ENCODE results near the gene GON4L.
"Not testable (repeated sequence)": the region's sequence is repeated elsewhere in the genome, so short reads cannot be mapped to it uniquely, and the experiment has no call there.

Gene GON4L, protein sequence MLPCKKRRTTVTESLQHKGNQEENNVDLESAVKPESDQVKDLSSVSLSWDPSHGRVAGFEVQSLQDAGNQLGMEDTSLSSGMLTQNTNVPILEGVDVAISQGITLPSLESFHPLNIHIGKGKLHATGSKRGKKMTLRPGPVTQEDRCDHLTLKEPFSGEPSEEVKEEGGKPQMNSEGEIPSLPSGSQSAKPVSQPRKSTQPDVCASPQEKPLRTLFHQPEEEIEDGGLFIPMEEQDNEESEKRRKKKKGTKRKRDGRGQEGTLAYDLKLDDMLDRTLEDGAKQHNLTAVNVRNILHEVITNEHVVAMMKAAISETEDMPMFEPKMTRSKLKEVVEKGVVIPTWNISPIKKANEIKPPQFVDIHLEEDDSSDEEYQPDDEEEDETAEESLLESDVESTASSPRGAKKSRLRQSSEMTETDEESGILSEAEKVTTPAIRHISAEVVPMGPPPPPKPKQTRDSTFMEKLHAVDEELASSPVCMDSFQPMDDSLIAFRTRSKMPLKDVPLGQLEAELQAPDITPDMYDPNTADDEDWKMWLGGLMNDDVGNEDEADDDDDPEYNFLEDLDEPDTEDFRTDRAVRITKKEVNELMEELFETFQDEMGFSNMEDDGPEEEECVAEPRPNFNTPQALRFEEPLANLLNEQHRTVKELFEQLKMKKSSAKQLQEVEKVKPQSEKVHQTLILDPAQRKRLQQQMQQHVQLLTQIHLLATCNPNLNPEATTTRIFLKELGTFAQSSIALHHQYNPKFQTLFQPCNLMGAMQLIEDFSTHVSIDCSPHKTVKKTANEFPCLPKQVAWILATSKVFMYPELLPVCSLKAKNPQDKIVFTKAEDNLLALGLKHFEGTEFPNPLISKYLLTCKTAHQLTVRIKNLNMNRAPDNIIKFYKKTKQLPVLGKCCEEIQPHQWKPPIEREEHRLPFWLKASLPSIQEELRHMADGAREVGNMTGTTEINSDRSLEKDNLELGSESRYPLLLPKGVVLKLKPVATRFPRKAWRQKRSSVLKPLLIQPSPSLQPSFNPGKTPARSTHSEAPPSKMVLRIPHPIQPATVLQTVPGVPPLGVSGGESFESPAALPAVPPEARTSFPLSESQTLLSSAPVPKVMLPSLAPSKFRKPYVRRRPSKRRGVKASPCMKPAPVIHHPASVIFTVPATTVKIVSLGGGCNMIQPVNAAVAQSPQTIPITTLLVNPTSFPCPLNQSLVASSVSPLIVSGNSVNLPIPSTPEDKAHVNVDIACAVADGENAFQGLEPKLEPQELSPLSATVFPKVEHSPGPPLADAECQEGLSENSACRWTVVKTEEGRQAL (N-terminal part only)

GRCh38 chr1:155856975-155857930 is at the start of gene GON4L:
TSS of gene GON4L (minus strand) at chr1:155857214. CDS start at chr1:155853780, 3,434 bp downstream.
- peak; percentile 89 for DNase-seq

- no peak for DNase-seq
Measured at GRCh38 chr1:155904261-155904660, 47.2 kb upstream of the GON4L start.

DNA sequence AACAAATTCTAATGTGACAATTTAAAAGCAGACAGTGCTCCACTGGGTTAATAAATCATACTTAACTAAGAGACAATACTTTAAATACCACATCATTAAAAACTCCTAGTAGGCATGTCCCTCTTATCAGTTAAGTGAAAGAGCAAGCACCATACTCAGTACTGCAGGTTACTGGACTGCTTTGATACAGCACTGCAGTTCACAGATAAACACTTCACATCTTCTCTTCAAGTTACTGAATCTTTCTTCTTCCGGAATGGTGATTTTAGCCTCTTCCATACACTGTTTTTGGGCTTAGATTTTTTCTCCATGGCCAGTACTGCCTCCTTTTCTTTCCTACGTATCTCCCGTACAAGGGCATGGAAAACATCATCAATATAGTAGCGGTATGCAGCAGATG is 43.1 kb upstream of the GON4L start:
- DNase-seq: no peak

- DNase-seq: no peak
Measured at GRCh38 chr1:155899683-155900082, 42.7 kb upstream of the GON4L start.

GRCh38 chr1:155898888-155899287 is 41.9 kb upstream of the GON4L start:
- DNase-seq: no peak

DNA sequence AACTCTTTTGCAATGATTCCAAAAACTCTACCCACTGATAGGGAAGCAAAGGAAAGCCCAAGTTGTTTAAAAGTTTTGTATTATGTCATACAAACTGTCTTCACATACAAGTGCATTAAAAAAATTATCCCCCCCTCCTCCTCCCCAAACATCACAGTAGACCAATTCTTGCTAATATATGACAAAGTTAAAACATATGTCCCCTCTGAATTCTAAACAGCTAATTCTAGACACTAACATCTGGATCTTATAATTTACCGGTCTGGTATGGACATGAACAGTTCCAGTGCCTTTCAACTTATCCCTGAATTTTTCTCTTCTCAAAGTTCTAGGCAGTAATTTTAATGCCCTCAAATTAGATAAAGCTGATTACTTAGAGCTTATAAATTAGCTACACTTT is 40.7 kb upstream of the GON4L start:
- no peak for DNase-seq

GRCh38 chr1:155896476-155896875 is 39.5 kb upstream of the GON4L start:
- DNase-seq: not testable (repeated sequence)

DNA sequence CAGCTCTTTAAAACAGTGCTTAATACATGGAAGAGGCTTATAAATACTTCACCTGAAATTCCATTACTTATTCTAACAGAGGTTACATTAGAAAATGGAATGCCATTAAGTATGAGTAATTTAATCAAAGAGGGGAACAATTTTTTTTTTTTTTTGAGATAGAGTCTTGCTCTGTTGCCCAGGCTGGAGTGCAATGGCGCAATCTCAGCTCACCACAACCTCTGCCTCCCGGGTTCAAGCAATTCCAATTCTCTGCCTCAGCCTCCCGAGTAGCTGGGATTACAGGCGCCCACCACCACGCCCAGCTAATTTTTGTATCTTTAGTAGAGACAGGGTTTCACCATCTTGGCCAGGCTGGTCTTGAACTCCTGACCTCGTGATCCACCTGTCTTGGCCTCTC is 38.6 kb upstream of the GON4L start:
- not testable (repeated sequence) for DNase-seq

DNA sequence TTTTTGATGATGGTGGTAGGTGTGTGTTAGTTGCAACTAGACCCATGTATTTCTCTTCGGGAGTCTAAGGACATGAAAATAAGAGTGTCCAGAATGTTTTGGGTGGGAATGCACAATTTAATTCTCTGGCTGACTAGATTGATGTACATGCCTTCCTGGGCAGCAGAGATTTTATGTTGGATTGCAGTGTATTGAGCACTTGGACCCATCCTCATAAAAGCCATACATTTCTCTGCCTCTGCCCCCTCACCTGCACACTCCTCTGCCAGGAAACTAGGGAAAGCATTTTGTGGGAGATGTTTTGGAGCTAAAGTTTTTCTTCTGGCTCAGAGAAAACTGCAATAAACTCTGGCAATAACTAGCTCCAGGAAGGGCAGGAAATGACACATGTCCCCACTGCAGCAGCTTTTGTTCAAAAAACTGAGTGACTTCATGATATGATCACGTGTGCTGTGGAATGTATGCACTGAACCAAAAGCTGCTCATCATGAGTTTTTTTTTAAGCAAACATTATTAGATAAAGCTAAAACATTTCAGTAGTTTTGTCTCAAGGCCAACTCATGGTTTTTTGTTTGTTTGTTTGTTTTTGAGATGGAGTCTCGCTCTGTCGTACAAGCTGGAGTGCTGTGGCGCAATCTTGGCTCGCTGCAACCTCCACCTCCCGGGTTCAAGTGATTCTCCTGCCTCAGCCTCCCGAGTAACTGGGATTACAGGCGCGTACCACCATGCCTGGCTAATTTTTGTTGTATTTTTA is 36.6 kb upstream of the GON4L start:
- peak; percentile 11 for DNase-seq

- DNase-seq: no peak
Measured at GRCh38 chr1:155892796-155893195, 35.8 kb upstream of the GON4L start.

- no peak for DNase-seq
Measured at GRCh38 chr1:155890251-155890650, 33.2 kb upstream of the GON4L start.

DNA sequence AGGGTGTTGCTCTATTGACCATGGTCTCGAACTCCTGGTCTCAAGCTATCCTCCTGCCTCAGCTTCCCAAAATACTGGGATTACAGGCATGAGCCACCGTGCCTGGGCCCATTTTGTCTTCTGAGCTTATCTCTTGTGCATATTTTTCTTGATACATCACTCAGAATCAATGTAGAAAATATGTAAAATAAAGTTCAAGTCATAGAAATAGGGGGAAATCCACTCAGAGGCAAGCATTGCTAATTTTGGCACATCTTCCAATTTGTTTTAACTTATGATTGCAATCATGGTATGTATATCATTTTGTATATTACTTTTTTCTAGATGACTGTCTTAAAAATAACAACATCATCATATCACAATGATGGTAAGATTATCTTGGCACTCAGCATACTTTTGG is 32.6 kb upstream of the GON4L start:
- no peak for DNase-seq

GRCh38 chr1:155888481-155888880 is 31.5 kb upstream of the GON4L start:
- DNase-seq: no peak

GRCh38 chr1:155884982-155885381 is 28.0 kb upstream of the GON4L start:
- DNase-seq: no peak

- no peak for DNase-seq
Measured at GRCh38 chr1:155884031-155884960, 27.3 kb upstream of the GON4L start.

- DNase-seq: no peak
Measured at GRCh38 chr1:155882766-155883165, 25.8 kb upstream of the GON4L start.

DNA sequence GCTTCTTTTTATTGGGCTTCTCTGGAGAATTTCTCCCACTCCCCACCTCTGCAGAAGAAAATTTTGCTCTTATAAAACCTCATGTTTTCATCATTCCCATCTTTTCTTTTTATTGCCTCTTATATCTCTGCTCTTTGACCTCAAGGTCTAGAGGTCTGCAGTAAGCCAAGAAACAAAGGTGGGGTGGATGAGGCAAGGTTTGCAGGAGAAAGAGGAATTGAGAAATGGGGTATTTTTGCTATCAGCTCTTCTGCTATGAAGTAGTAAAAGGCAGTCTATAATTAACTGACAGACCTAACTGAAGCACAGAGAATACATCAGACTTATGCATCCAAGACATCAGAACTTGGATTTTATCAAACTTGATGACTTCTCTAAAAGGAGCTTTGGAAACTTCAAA is 25.2 kb upstream of the GON4L start:
- DNase-seq: no peak

DNA sequence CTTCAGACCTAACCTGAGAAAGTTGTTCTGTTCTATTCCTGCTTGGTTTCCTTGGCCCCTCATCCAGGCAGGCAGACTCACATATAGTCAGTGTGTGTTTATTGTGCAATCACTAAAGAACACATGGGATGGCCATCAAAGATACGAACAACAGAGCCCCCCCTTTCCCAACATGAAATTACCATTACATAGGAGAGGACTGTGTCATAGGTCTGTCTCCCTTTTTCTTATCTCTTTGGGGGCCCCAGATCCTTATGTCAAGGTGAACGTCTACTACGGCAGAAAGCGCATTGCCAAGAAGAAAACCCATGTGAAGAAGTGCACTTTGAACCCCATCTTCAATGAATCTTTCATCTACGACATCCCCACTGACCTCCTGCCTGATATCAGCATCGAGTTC is 23.9 kb upstream of the GON4L start:
- no peak for DNase-seq

DNA sequence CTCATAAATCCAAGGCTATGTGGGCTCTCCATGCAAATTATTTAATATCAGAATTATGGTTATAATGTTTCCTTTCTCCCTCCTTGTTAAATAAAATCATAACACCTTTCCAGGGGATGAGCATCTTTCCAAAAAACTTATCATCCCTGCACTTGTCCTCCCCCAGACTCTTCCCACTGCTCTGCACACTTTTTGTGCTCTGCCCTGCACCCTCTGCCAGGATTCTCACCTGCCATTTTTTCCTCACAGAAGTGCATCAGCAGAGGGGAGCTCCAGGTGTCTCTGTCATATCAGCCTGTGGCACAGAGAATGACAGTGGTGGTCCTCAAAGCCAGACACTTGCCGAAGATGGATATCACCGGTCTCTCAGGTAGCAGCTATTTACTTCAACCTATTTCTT is 23.2 kb upstream of the GON4L start:
- no peak for DNase-seq

DNA sequence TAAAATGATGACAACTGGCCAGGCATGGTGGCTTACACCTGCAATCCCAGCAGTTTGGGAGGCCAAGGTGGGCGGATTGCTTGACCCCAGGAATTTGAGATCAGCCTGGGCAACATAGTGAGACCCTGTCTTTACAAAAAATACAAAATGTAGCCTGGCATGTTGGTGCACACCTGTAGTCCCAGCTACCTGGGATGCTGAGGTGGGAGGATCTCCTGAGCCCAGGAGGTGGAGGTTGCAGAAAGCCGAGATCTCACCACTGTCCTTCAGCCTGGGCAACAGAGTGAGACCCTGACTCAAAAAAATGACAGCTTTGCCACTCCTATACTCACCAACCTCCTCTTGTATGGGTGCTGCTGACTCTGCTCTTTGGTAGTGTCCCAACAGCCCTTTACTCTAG is 20.9 kb upstream of the GON4L start:
- DNase-seq: no peak
